SK-N-MC (cell line): Measurements from ENCODE around the gene RHBG.

Experiments used
- EZH2 ChIP-seq: fragments of 200-600 bp; sonication (generic); IDR thresholded peaks from one replicate; pipeline ENCODE4 v1.6.1; 2017; ENCODE audit warnings: antibody characterized with exemption
- POLR2AphosphoS5 ChIP-seq: IDR thresholded peaks from 2 replicates; pipeline ENCODE4 v1.6.1; 2012; ENCODE audit warnings: mild to moderate bottlenecking, low read depth, low read length, borderline replicate concordance

GRCh38 chr1:156419854-156420204, 50.8 kb downstream of the RHBG start:
- TF ChIP-seq POLR2AphosphoS5 = no peak
- no peak for TF ChIP-seq EZH2
